HG03196 (cell line): ENCODE measurements around the gene SEC24C.
A peak's percentile ranks its signal among the peaks of the same experiment; 100 is the strongest.
"Not testable (repeated sequence)": the region's sequence is repeated elsewhere in the genome, so short reads cannot be mapped to it uniquely, and the experiment has no call there.

Experiments used
- ATAC-seq: cut with Tn5 transposase; IDR thresholded peaks from one replicate; pipeline ENCODE4 v1.9.1; 2021; ENCODE audit not compliant: unreplicated experiment

The SEC24C gene

DNA sequence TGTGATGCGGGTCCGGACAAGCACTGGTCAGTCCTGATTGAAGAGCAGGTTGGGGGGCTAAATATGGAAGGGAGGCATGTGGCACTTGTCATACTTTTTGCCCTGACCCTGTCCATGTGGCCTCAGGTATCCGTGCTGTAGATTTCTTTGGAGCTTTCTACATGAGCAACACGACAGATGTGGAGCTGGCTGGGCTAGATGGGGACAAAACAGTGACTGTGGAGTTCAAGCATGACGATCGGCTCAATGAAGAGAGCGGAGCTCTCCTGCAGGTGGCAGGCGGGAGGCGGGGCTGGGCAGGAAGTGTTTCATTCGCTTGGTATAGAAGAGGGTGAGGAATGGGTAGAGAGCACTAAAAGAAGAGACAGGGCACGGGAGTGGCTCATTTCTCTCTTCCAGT is 24.7 kb downstream of the SEC24C start:
- ATAC-seq: no peak

DNA sequence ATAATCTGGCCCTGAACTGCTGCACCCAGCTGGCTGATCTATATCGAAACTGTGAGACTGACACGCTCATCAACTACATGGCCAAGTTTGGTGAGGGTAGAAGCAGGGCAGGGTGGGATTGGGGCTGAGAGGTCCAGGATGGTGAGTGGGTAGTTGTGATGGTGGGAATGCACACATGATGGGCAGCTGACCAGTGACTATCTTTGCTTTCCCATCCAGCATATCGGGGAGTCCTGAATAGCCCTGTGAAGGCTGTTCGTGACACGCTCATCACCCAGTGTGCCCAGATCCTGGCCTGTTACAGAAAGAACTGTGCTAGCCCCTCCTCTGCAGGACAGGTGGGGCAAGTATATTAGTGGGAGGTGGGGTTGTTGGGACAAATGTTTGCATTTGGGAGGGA is 25.2 kb downstream of the SEC24C start:
- ATAC-seq: no peak

DNA sequence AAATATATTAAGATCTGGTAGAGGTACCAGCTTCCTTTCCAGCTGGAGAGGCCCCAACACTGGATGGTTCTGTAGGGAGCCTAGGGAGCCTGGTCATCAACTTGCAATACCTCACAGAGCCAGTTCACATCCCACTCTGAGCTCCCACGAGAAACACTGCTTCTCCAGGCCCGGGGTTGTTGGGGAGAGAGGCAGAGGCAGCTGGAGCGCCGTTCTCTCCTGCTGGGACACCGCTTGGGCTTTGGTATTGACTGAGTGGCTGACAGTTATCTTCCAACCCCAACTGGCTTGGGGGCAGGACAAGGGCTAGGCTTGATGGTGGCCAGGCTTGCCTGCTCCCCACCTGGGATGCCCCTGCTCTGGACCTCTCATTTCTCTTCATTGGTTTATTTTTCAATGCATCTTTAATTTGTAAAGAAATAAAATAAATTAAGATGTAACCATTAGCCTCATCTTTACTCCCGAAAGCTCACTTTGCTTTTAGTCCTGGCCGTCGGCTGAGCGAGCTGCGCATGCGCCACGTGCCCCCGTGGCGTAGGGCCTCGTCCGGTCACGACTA is 27.6 kb downstream of the SEC24C start:
- peak; percentile 44 for ATAC-seq

DNA sequence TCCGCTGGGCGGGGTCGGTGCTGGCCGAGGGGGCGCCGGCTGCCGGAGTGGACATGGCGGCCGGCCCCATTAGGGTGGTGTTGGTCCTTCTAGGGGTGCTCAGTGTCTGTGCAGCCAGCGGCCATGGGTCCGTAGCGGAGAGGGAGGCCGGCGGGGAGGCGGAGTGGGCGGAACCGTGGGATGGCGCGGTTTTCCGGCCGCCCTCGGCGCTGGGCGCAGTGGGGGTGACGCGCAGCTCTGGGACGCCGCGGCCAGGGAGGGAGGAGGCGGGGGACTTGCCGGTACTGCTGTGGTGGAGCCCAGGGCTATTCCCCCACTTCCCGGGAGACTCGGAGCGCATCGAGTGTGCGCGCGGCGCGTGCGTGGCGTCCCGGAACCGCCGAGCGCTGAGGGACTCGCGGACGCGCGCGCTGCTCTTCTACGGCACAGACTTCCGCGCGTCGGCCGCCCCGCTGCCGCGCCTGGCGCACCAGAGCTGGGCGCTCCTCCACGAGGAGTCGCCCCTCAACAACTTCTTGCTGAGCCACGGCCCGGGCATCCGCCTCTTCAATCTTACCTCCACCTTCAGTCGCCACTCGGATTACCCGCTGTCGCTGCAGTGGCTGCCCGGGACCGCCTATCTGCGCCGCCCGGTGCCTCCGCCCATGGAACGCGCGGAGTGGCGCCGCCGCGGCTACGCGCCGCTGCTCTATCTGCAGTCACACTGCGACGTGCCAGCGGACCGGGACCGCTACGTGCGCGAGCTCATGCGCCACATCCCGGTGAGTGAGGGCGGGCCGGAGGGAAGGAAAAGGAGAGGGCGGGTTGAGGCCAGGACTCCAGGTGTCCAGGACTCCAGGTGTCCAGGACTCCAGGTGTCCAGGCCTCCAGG is 28.3 kb downstream of the SEC24C start:
- ATAC-seq: peak; percentile 57

DNA sequence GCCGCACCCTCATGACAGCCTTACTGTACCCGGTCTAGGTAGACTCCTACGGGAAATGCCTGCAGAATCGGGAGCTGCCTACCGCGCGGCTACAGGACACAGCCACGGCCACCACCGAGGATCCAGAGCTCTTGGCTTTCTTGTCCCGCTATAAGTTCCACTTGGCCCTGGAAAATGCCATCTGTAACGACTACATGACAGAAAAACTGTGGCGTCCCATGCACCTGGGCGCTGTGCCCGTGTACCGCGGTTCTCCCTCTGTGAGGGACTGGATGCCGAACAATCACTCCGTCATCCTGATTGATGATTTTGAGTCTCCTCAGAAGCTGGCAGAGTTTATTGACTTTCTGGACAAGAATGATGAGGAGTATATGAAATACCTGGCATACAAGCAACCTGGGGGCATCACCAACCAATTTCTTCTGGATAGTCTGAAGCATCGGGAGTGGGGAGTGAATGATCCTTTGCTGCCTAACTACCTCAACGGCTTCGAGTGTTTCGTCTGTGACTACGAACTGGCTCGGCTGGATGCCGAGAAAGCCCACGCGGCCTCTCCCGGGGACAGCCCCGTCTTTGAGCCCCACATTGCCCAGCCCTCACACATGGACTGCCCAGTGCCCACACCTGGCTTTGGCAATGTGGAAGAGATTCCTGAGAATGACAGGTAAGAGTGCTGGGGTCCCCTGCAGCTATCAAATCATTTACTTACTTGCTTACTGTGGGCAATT is 29.1 kb downstream of the SEC24C start:
- no peak for ATAC-seq

DNA sequence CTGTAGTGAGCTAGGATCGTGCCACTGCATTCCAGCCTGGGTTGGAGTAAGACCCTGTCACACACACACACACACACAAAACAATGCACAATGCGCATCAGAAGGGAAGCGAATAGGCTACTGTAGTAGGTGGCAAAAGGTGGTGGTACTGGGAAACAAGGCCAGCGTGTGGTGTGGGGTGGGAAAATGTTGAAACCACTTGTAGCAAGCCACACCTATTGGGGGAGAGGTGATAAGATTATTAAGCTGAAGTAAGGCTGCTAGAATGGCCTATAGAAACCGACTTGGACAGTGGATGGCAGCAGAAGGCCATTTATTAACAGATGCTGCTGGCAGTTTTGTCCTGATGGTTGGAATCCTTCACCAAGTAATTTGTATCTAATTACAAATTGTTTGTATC is 30.5 kb downstream of the SEC24C start:
- no peak for ATAC-seq

DNA sequence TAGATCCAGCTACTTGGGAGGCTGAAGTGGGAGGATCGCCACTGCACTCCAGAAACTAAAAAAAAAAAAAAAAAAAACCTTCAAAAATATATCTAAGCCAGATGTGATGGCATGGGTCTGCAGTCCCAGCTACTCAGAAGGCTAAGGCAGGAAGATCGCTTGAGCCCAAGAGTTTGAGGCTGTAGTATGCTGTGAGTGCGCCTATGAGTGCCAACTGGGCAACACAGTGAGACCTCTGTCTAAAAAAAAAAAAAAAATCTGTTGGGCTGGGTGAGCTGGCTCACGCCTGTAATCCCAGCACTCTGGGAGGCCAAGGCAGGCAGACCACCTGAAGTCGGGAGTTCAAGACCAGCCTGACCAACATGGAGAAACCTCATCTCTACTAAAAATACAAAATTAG is 34.8 kb downstream of the SEC24C start:
- ATAC-seq: no peak

DNA sequence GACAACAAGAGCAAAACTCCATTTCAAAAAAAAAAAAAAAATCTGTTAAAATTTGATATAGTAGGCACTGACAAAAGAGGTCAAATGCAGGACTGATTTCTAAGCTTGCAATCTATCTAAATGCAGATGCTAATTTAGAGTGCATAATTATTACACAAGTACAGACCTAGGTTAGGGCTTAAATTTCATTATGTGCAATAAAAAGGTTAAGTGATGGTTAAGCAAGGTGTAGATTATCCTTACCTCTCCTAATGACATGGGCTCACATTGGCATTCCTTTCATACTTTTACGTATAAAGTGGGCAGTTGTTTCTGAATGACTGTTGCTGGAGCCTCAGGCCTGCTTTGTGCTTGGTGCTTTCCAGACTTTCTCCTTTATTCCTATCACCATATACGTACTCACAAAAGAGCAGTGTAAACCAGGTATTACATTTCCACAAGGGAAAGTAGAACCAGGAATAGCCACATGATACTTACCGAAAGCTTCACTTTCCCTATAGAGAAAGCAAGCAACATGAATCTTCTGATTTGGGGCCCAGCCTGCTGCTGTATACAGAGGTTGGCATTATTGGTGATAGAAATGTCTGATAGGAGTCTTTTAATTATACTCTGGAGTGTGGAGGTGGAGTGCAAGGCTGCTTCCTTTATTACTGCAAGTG is 35.5 kb downstream of the SEC24C start:
- no peak for ATAC-seq

DNA sequence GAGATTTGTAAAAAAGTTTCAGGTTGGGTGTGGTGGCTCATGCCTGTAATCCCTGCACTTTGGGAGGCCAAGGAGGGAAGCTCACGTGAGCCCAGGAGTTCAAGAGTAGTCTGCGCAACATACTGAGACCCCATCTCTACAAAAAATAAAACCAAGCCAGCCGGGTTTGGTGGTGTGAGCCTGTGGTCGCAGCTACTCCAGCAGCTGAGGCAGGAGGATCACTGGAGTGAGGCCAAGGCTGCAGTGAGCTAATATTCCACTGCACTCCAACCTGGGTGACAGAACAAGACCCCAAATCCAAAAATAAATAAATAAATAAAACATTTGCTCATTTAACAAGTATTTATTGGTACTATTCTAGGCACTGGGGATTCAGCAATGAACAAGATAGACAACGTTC is 36.1 kb downstream of the SEC24C start:
- ATAC-seq: no peak

DNA sequence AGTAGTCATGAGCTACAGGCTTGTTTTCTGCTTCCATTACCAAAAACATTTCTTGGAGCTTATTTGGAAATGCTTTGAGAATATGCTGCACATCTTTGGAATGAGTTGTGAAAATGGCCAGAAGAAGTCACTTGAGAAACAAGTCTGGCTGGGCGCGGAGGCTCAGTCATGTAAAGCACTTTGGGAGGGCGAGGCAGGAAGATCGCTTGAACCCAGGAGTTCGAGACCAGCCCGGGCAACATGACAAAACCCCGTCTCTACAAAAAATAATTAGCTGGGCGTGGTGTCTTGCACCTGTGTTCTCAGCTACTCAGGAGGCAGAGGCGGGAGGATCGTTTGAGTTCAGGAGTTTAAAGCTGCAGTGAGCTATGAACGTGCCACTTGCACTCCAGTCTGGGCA is 36.8 kb downstream of the SEC24C start:
- no peak for ATAC-seq

DNA sequence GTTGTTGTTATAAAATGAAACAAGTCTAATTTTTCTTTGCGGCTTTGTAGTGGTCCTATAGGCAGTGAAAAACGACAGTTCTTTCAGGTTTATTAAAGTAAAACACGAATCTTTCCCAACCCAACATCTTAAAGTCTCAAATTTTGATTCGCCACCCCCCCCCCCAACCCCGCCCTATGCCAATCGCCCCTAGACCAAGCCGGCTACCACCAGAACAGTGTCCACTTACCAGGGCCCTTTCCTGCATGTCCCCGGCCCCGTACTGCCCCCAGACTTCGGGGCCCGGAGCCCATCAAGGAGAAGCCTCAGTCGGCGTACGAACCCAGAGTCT is 37.3 kb downstream of the SEC24C start:
- no peak for ATAC-seq

DNA sequence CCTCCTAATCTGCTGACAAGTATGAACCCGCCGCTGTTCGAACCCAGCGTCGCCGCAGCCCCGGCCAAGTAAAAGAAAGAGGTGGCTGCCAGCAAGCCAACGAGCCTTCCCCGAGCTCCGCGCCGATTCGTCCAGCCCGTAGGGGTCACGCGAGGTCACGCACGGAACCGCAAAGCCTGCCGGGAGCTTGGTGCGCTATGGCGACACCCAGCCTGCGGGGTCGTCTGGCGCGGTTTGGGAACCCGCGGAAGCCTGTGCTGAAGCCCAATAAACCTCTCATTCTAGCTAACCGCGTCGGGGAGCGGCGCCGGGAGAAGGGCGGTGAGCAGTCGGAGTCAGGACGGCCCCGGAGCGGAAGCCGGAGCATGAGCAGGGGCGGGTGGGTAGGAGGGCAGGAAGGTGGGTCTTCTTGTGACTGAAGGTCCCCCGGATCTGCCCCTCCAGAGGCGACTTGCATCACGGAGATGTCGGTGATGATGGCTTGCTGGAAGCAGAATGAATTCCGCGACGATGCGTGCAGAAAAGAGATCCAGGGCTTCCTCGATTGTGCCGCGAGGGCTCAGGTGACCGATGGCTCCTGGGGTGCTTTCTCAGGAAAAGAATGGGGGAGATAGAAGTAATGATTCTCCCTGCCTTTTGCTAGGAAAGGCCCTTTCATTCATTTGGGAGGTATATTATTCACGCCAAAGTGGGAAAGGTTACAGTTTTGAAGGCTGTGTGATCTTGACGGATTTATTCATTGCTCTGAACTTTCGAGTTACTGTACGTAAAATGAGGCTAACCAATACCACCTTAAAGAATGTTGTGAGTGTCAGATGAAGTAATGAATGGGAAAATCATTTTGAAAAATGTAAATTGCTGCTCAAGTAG is 37.9 kb downstream of the SEC24C start, which contains the start of gene CHCHD1:
Gene CHCHD1, plus strand, starts transcription at position 170 of the 870 bp plus-strand sequence. Its CDS starts 28 bp downstream, at position 198.
- ATAC-seq: peak; percentile 45

DNA sequence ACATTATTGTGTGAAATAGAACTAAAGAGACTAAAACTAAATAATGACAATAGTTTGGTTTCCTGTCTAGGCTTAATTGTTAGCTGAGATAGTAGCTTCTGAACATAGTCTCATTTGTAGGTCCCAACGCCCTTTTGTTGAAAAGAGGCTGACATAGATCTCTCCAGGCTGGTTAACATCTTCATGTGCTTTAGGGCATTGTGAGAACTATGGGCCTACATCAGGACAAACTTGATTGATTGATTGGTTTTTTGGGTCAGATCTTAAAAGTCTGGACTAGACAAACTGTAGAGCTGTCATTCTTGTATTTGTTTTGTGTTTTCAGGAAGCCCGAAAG is 38.5 kb downstream of the SEC24C start:
- ATAC-seq: no peak

DNA sequence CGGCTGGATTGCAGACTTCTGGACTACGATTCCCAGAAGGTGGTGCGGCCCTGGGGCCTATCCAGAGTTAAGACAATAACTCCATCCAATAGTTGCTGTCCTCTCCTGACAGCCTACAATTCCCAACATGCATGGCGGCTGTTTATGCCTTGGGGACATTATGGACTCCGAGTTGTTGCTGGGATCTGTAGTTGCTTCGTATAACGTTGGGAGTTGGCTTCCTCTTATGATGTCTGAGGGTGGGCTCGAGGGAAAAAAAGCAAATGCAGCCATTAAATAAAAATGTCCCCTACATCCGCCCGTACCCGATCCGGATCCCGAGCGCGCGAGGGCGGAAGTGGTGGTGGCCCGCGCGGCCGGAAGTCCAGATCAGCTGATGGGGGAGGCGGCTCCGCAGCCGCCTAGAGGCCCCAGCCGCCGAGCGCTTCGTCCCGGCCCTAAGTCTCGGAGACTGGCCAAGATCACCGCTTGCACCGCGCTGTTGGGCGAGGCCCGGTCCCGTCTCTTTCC is 41.1 kb downstream of the SEC24C start, which contains the start of gene ZSWIM8:
Gene ZSWIM8, plus strand, starts transcription at position 396 of the 510 bp plus-strand sequence. CDS start 273 bp downstream, outside the sequence.
- peak; percentile 71 for ATAC-seq

DNA sequence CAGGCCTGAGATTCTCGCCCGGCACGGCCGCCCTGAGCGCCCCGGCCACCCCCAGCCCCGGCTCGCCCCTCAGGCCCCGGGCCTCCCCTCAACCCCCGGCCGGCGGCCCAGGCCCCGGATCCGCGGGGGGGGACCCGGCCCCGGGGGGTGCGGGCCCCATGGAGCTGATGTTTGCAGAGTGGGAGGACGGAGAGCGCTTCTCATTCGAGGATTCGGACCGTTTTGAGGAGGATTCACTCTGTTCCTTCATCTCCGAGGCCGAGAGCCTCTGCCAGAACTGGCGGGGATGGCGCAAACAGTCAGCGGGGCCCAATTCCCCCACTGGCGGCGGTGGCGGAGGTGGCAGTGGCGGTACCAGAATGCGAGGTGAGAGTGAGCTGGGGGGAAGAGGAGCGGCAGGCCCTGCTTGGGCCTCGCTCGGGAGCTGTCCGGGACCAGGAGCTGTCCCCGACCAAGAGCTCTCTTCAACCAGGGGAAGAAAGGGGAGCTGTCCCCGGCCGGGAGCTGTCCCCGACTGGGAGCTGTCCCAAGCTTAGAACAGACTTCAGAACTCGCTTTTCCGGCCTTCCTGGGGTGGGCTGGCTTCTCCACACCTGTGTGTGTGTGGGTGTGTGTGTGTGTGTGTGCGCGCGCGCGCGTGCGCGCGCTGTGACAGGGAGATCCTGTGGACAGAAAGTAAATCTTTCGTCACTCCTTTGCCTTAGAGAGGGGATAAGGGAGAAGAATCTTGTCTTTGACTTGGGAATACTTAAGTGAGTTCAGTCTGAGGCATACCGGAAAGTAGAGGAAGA is 41.7 kb downstream of the SEC24C start:
- peak; percentile 17 for ATAC-seq

DNA sequence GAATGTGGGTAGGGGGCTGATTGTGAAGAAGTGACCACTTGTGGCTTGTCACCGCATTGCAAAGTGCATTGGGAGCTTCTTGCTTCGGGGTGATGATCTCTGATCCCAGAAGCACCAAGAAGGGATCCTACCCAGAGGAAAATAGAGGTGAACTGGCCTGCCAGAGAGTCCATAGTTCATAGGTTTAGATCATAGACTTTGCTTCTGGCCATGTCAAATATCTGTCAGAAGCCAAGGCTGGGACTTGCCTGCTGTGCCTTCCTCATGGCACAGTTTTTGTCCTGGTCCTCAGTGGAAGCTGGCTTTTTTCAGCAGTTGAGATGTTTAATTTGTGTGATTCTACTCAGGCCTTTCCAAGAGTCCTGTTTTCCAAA is 42.3 kb downstream of the SEC24C start:
- no peak for ATAC-seq

DNA sequence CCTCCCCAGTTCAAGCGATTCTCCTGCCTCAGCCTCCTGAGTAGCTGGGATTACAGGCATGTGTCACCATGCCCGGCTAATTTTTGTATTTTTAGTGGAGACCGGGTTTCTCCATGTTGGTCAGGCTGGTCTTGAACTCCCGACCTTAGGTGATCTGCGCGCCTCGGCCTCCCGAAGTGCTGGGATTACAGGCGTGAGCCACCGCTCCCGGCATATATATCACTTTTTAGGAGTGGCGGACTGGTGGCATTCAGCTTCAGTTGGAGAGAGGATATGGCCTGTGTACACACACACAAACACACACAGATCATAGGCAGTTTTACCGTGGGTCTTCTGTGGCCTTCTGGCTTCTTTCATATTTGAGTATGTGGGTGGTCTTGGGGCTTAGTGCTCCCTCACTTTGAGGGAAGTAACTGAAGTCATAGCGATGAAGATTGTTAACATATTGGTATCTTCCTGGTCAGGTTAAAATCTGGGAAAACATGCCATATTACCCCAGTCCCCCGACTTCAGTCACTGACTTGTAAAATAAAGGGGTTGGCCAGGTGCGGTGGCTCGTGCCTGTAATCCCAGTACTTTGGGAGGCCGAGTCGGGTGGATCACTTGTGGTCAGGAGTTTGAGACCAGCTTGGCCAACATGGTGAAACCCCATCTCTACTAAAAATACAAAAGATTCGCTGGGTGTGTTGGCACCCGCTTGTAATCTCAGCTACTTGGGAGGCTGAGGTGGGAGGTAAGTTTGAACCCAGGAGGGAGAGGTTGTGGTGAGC is 43.0 kb downstream of the SEC24C start:
- ATAC-seq: not testable (repeated sequence)

DNA sequence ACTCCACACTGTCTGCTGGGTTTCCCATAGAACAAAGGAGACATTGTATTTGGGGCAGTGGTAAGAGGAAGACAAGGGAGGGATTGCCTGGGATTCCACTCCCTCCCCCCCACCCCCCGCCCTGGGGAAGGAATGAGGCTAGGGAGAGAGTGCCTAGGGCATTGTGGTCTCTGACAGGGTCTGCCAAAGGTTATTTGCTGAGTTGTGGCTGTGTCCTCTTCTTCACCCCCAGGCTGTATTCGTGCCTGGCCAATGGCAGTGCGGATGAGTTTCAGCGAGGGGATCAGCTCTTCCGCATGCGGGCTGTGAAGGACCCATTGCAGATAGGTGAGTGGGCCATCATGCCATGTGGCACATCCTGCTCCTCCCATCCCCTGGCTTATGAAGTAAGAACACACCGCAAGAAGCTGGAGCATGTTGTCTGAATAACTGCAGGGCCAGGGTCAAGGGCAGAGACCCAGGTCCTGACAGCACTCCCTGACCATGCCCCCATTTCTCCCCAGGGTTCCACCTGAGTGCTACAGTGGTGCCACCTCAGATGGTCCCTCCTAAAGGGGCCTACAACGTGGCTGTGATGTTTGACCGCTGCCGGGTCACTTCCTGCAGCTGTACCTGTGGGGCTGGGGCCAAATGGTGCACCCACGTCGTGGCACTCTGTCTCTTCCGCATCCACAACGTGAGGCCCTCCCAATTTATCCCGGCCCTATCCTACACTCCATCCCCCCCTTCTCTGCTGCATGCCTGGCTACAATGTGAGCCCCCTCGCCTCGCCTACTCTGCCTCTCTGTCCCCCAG is 44.9 kb downstream of the SEC24C start:
- no peak for ATAC-seq
